Uterus (tissue), 2 donors: ENCODE measurements around the gene HOTAIR.

Experiments used
- POLR2A ChIP-seq, 2 donors: fragments of 450-650 bp; IDR thresholded peaks; one replicate each; pipeline ENCODE4 v1.6.1; 2016; ENCODE audit warnings: antibody characterized with exemption in 2 of 2, mild to moderate bottlenecking in 1 of 2, moderate library complexity in 1 of 2
- TF ChIP-seq, protein P1 (sequence below), 4 experiments: fragments of 200-600 bp in 2 of 4; fragments of 450-650 bp in 2 of 4; sonication (generic) in 2 of 4; IDR thresholded peaks; one replicate each; pipeline ENCODE4 v1.5.1; 2016 to 2019; ENCODE audit warnings: antibody characterized with exemption in 4 of 4, mild to moderate bottlenecking in 2 of 4, moderate library complexity in 1 of 4

DNA sequence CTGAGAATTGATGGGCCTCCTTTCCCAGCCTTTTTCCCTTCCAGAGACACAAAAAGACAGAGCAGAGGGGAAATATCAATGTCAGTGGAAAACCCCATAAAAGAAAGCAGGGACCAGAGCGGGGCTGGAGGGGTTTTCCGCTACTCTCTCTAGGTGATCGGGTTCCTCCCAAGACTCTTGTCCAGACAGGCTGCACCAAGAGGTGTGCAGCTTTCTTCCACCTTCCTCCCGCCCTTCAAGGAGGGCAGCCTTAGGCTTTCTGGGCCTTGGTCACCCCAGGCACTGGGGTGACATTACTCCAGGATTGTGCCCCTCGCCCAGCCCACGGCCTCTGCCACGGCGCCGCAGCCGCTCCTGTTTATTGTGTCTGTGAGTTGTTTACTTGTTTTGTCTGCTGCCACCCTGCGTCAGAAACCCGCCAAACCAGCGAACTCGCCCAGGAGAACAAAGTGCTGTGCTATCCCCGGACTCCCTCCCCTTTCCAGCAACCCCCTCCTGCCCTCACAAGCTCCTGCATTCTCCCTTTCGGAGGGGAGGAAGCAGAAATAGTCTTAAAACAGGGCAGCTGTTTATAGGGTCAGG is 46.8 kb upstream of the HOTAIR start:
- TF ChIP-seq, protein P1, sequence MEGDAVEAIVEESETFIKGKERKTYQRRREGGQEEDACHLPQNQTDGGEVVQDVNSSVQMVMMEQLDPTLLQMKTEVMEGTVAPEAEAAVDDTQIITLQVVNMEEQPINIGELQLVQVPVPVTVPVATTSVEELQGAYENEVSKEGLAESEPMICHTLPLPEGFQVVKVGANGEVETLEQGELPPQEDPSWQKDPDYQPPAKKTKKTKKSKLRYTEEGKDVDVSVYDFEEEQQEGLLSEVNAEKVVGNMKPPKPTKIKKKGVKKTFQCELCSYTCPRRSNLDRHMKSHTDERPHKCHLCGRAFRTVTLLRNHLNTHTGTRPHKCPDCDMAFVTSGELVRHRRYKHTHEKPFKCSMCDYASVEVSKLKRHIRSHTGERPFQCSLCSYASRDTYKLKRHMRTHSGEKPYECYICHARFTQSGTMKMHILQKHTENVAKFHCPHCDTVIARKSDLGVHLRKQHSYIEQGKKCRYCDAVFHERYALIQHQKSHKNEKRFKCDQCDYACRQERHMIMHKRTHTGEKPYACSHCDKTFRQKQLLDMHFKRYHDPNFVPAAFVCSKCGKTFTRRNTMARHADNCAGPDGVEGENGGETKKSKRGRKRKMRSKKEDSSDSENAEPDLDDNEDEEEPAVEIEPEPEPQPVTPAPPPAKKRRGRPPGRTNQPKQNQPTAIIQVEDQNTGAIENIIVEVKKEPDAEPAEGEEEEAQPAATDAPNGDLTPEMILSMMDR (IDR thresholded peaks at IDR 0.05): no peak
- no peak for TF ChIP-seq POLR2A (IDR thresholded peaks at IDR 0.05)
